Activated CD8-positive, alpha-beta memory T cell treated with anti-CD3 and anti-CD28 coated beads for 36 hours (primary cell): ENCODE results near the gene PDE4D. TPM values are rescaled to one million over a fixed set of nuclear protein-coding genes. Genes with fewer than 3 reads are reported as not detected.
"Not testable (repeated sequence)": the region's sequence is repeated elsewhere in the genome, so short reads cannot be mapped to it uniquely, and the experiment has no call there.

Experiments
- CTCF ChIA-PET: fragments of 350-600 bp; sonication (Branson Sonifier 250); formaldehyde crosslinking; loops from one replicate; lab custom pipeline; 2021; ENCODE audit warnings: antibody characterized with exemption; lab: Charles Lee
- POLR2A ChIA-PET: fragments of 350-600 bp; sonication (Branson Sonifier 250); formaldehyde crosslinking; loops from one replicate; lab custom pipeline; 2021; ENCODE audit warnings: antibody characterized with exemption; lab: Charles Lee
- total RNA-seq, 2 experiments: library from RNA; stranded (reverse); gene quantifications; one replicate each; pipeline ENCODE4 v1.2.3, GENCODE V29; 2021

PDE4D gene
- total RNA-seq, 2 experiments from 2014 or later = 28.4 to 29.0 TPM

DNA sequence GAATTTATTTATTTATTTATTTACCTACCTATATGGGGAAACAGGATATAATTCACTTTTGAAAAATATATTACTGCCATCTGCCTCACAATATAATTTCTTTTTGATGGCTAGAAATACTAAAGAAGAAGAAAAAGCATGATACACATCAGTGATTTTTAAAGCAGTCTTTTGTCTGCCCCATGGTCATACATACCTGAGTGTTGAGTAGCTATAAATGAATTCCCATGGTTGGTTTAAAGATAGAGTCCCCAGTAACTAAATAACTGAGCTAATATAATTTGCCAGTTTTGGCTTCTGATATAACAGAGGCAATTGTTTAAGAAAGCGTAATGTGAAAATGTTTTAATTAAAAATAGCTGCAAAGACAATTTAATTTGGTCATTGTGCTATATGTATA lies 447.8 kb downstream of the PDE4D start:
- ChIA-PET POLR2A (no interaction called here), CTCF (no interaction called here)

GRCh38 chr5:59439303-59439702 lies 454.2 kb downstream of the PDE4D start:
- CTCF ChIA-PET = no interaction called here
- POLR2A ChIA-PET = no interaction called here

DNA sequence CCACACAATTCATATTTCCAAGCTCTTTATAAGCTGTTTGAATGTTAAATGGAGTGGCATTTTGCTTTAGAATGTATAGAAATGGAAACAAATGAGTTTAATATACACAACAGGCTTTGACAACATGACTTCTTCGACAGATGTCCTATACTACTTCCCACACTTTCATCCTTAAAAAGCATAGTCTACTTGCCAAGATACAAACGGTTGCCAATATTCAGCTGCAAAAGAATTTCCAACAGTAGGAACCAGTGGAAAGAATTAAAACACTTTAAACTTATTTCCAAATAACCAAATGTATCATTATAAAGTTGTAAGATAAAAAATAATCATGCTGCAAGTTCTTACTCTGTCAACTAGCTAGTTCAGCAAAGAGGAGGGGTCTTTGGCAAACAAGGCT lies 456.4 kb downstream of the PDE4D start:
- ChIA-PET POLR2A (no interaction called here), CTCF (no interaction called here)

DNA sequence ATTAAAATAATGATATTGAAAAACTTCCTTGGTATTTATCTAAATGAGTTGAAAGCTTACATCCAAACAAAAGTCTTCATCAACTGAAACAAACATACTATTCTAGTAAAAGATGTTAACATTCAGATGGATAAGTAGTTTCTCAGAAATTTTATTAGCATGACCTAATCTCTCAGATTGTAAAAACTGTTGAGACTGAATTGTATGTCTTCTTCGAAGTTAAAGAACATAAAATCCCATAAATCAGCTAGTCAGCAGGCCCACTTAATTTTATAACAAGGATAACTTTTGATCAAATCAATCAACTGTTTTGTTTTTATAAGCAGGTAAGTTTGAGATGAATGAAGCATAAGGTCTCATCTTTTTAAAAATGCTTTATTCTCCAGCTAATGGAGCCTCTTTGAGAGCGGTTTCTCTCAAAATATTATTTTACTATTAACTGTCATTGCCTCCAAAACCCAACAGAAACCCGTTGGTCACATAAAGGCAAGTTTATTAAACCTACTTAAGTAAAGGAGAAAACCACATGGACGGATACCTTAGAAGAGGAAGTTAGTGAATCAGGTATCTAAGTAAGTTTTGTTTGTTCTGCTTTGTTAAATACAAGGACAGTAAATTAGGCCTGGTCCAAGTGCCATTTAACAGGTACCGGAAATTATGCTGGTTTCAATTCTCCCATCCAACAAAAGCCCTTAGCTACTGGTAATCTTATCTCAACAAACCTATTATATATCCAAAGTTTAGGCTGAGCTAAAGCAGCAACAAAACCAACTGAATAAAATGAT lies 457.0 kb downstream of the PDE4D start:
- ChIA-PET CTCF (no interaction called here), POLR2A (no interaction called here)

GRCh38 chr5:59433174-59433573 lies 460.4 kb downstream of the PDE4D start:
- ChIA-PET CTCF (no interaction called here), POLR2A (interaction anchor here (0.6 kb wide), 1 partner anchor 1975 kb away, joined by 3 read pairs; no protein-coding TSS in a partner anchor)

- ChIA-PET POLR2A (no interaction called here), CTCF (no interaction called here)
Measured at GRCh38 chr5:59430066-59430685, 463.4 kb downstream of the PDE4D start.

- ChIA-PET POLR2A (no interaction called here), CTCF (no interaction called here)
Measured at GRCh38 chr5:59428391-59428790, 465.1 kb downstream of the PDE4D start.

GRCh38 chr5:59424515-59424914 lies 469.0 kb downstream of the PDE4D start:
- CTCF ChIA-PET = no interaction called here
- POLR2A ChIA-PET = no interaction called here

DNA sequence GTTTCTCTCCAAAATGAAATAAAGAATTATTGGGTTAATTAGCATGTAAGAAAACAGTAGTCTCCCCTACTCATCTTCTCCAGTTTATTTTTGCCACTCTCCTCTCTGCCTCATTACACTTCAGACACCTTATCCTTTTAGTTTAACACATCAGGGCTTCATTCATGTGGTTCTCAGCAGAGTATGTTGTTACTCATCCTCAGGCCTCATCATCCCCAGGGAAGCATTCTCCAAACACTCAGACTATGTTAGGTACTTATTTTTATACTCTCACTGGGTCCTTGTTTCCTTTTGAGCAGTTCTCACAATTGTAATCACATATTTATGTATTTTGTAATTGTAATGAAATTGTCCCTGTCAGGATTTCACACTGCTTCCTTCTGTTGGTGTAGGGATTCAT lies 470.5 kb downstream of the PDE4D start:
- ChIA-PET CTCF (no interaction called here), POLR2A (no interaction called here)

GRCh38 chr5:59421986-59422941 lies 471.3 kb downstream of the PDE4D start:
- POLR2A ChIA-PET = no interaction called here
- CTCF ChIA-PET = no interaction called here

GRCh38 chr5:59420596-59420995 lies 472.9 kb downstream of the PDE4D start:
- POLR2A ChIA-PET = no interaction called here

DNA sequence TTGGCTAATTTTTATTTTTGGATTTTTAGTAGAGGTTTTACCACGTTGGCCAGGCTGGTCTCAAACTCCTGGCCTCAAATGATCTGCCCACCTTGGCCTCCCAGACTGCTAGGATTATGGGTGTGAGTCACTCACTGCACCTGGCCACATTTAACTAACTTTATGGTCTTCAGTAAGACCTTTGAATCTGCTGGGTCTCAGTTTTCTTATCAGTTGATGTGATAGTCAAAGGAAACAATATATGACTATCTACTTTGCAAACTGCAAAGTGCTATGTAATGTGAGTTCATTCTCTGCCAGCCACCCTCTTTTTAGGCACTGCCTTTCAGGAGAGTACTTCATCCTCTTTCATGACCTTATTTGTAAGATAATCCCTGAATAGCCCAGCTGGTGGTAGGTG lies 474.7 kb downstream of the PDE4D start:
- ChIA-PET CTCF (no interaction called here), POLR2A (no interaction called here)

More at GRCh38 chr5:59420596-59420995, 472.9 kb downstream of the PDE4D start:
- CTCF ChIA-PET = no interaction called here

DNA sequence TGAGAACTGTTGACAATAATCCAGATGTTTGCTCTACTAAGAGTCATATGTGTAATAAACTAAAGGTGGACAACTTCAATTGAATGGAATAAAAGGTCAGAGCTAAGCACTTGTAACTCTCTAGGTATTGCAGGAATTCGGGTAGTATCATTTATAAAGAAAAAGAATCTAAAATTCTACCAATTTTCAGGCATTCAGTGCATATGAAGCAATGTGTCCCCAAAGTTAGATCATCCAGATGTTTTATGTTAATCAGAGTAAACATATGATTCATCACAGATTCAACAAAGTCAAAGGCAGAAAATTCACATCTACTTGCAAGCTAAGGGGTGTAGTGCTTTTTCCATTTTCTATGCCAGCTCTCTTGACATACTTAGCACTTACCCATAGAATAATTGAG lies 477.1 kb downstream of the PDE4D start:
- ChIA-PET POLR2A (no interaction called here), CTCF (no interaction called here)

DNA sequence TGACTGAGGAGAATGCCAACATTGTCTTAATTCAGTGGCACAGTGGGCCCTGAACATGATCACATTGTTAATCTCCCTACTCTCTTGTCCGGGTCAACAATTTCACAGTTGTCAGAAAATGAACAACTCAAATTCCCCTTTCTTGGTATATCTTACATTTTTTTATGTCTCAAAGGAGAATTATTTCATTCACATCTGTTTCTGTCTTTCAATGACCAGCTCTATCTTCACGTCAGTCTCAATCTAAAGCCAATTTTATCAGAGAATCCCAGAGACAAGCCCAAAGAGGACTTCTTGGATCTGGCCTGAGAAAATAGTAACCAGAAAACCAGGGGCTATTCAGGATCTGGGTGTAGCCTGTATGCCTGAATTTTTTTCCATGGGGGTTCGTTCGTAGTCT lies 477.5 kb downstream of the PDE4D start:
- CTCF ChIA-PET = no interaction called here
- POLR2A ChIA-PET = no interaction called here

- CTCF ChIA-PET = no interaction called here
- POLR2A ChIA-PET = no interaction called here
Measured at GRCh38 chr5:59412428-59412827, 481.1 kb downstream of the PDE4D start.

- POLR2A ChIA-PET, CTCF ChIA-PET: not testable (repeated sequence)
Measured at GRCh38 chr5:59408997-59409396, 484.5 kb downstream of the PDE4D start.

DNA sequence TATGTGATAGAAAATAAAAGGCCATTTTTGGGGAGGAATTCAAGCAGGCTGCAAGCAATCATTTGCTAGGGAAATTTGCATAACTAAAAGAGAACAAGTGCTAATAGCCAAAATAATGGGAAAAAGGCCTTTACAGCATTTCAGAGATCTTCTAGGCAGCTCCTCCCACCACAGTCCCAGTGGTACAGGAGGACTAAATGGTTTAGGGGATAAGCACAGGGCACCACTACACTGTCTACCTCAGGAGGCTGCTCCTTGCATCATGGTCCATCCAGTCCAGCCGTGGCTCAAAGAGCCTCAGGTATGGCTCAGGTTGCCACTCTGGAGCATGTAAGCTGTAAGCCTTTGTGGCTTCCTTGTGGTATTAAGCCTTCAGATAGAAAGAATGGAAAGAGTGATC lies 485.6 kb downstream of the PDE4D start:
- POLR2A ChIA-PET = no interaction called here
- CTCF ChIA-PET = no interaction called here

GRCh38 chr5:59401637-59402036 lies 491.9 kb downstream of the PDE4D start:
- ChIA-PET POLR2A (no interaction called here), CTCF (no interaction called here)

GRCh38 chr5:59394956-59395355 lies 498.6 kb downstream of the PDE4D start:
- POLR2A ChIA-PET, CTCF ChIA-PET: not testable (repeated sequence)
